IPS DF 6.9 (cell line): ENCODE results near the gene KRTAP10-8.
"Not testable (repeated sequence)": the region's sequence is repeated elsewhere in the genome, so short reads cannot be mapped to it uniquely, and the experiment has no call there.

ENCODE experiments used
- DNase-seq: peaks from one replicate; pipeline ENCODE4 v3.0.0-alpha.2; 2013; ENCODE audit warnings: low read depth, low spot score
- H3K27ac ChIP-seq: one replicate; pipeline ENCODE4 v1.5.1; 2013; ENCODE audit warnings: low read length, control low read depth
- H3K27me3 ChIP-seq: 2 replicates; pipeline ENCODE4 v1.6.1; 2013; ENCODE audit warnings: mild to moderate bottlenecking, low read length; ENCODE audit not compliant: control insufficient read depth, insufficient read depth
- H3K36me3 ChIP-seq: 2 replicates; pipeline ENCODE4 v1.6.1; 2013; ENCODE audit warnings: low read length; ENCODE audit not compliant: control insufficient read depth, insufficient read depth
- H3K4me1 ChIP-seq: 2 replicates; pipeline ENCODE4 v1.6.1; 2013; ENCODE audit warnings: low read length; ENCODE audit not compliant: control insufficient read depth, insufficient read depth
- H3K4me3 ChIP-seq: 2 replicates; pipeline ENCODE4 v1.5.1; 2013; ENCODE audit warnings: mild to moderate bottlenecking, low read length
- H3K9me3 ChIP-seq: 2 replicates; pipeline ENCODE4 v1.6.1; 2013; ENCODE audit warnings: low read length, inconsistent platforms; ENCODE audit not compliant: control insufficient read depth, insufficient read depth
- WGBS: extraction: QIAGEN DNeasy Blood & Tissue Kit; methylation state at CpG from one replicate; pipeline ENCODE4 v1.1.7; 2013; ENCODE audit warnings: mixed read lengths, missing lambda C conversion rate; ENCODE audit not compliant: insufficient read length, insufficient coverage; 5-methylcytosine and 5-hydroxymethylcytosine counted together

KRTAP10-8 gene

DNA sequence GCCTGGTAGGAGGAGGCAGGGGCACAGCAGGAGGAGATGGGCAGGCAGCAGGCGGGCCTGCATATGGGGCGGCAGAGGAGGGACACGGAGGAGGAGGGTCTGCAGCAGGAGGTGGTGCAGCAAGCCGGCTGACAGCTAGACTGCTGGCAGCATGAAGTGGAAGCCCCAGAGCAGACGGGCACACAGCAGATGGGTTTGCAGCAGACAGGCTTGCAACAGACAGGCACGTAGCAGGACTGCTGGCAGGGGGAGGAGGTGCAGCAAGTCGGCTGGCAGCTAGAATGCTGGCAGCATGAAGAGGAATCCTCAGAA is 32.1 kb upstream of the KRTAP10-8 start:
- no CpG with 5 or more reads among the region's 7 CpGs for WGBS
- Histone ChIP-seq H3K27ac (no peak overlapping the region), H3K36me3 (no peaks in the 10 kb centered on the region), H3K4me1 (no peaks in the 10 kb centered on the region), H3K4me3 (no peak overlapping the region; the same call in 1 of the 2 replicates), H3K9me3 (no peaks in the 10 kb centered on the region; the same call in 1 of the 2 replicates), H3K27me3 (no peaks in the 10 kb centered on the region)
- DNase-seq = no peak

DNA sequence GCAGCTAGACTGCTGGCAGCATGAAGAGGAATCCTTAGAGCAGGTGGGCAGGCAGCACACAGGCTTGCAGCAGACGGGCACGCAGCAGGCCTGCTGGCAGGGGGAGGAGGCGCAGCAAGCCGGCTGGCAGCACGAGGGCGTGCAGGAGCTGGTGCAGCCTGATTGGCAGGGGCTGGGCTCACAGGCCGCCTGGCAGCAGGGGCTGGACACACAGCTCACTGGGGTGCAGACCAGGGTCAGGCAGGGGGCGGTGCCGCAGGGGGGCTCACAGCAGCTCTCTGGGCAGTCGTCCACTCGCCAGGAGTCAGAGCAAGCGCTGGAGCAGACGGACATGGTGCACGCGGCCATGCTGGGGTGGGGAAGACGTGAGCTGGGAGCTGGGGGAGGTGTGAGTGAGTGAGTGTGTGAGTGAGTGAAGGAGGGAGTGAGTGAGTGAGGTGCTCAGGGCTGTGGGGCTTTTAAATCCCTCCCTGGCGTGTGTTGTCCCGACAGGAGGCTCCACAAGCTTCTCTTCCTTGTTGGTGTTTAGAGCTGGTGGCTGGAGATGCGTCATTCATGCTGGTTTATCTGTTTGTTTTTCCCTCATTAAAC is 31.6 kb upstream of the KRTAP10-8 start, which contains the start of gene KRTAP10-5:
KRTAP10-5 (minus strand) TSS at position 374 of the 591 bp plus-strand sequence; CDS start at position 348, 26 bp downstream.
- H3K36me3 ChIP-seq, H3K9me3 ChIP-seq, DNase-seq, H3K4me3 ChIP-seq, H3K4me1 ChIP-seq, H3K27me3 ChIP-seq, H3K27ac ChIP-seq: not testable (repeated sequence)
- no CpG with 5 or more reads among the region's 19 CpGs for WGBS

DNA sequence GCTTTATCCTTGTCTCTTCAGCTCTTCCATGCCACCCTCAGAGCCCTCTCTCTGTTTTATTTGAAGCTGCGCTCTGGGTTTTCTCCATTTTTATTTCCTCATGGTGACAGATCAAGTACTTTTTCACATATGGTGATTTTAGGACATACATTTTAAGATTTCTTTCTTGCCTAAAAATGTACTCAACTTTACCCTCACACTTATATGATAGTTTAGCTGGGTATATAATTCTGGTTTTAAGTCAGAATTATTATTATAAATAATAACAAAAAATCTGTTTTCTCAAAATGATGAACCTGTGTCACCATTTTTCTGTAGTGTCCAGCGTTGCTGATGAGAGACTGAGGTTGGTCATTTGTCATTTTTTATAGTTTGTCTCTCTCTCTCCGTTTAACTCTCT is 30.7 kb upstream of the KRTAP10-8 start:
- H3K27ac ChIP-seq = no peak overlapping the region
- H3K9me3 ChIP-seq = no peaks in the 10 kb centered on the region; the same call in 1 of the 2 replicates
- no CpG with 5 or more reads among the region's 3 CpGs for WGBS
- H3K36me3 ChIP-seq = no peaks in the 10 kb centered on the region
- no peaks in the 10 kb centered on the region for H3K27me3 ChIP-seq
- no peak overlapping the region for H3K4me3 ChIP-seq
- no peaks in the 10 kb centered on the region; the same call in 1 of the 2 replicates for H3K4me1 ChIP-seq
- DNase-seq = no peak

DNA sequence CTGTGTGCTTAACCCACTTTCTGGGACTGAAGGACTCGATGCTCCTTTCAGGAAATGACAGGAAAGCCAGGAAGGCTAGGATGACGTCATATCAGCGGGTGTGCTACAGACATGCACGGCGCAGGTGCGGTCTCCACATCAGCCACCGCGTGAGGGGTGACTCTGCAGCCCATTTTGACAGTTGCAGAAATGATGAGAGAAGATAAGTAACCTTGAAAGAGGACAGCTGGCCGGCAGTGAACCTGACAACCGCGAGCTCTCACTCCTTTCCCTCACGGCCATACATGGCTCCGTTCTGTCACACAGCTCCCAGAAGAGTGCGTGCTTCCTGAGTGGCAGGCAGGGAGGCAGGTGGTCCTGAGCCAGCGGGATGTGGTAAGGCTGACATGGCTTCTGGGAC is 29.8 kb upstream of the KRTAP10-8 start:
- no peak overlapping the region for H3K27ac ChIP-seq
- no peak for DNase-seq
- no peaks in the 10 kb centered on the region for H3K27me3 ChIP-seq
- H3K9me3 ChIP-seq = no peaks in the 10 kb centered on the region; the same call in 1 of the 2 replicates
- no peaks in the 10 kb centered on the region; the same call in 1 of the 2 replicates for H3K4me1 ChIP-seq
- no CpG with 5 or more reads among the region's 15 CpGs for WGBS
- no peak overlapping the region for H3K4me3 ChIP-seq
- no peaks in the 10 kb centered on the region for H3K36me3 ChIP-seq

DNA sequence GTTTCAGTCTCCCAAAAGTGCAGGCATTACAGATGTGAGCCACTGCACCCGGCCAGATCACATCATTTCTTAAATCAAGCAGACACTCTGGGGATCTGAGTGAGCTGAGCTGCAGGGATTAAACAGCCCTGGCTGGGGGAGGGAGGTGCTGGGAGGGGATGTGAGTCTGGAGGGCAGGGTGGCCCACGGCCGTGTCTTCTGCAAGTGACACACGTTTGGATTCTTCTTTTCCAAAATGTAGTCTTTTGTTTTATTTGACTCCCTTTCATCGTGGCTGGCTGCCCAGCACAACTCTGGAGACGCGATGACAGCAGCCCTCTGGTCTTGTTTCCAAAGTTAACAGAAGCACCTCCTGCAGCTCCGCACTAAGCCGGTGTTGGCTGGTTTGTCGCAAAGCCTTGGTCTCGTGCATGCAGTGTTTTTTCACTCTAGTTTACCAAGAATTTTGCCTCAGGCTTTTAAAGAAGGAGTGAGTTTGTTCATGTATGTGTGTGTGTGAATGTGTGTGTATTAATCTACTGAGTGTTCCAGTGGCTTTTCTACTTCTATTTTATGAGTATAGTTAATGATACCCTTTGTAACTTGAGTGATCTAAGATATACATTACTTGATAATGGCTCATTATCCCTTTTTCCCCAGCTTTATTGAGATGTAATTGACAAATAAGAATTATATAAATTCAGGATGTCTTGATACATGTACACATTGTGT is 28.6 kb upstream of the KRTAP10-8 start:
- no CpG with 5 or more reads among the region's 11 CpGs for WGBS

DNA sequence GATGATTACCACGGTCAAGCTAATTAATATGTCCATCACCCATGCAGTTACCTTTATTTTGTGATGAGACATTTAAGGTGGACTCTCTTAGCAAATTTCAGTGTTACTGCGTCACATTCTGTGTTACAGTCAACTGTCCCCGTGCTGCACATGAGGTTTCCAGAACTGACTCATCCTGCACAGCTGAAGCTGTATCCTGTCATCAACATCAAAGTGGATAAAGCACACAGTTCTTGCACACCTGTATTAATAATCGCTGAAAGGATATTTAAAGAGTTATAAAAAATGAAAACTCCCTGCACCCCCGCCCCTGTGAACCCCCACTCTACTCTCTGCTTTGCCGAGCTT is 28.1 kb upstream of the KRTAP10-8 start:
- Histone ChIP-seq H3K9me3 (no peaks in the 10 kb centered on the region), H3K27me3 (no peaks in the 10 kb centered on the region), H3K36me3 (no peaks in the 10 kb centered on the region), H3K27ac (no peak overlapping the region), H3K4me1 (no peaks in the 10 kb centered on the region; the same call in 1 of the 2 replicates), H3K4me3 (no peak overlapping the region)
- no peak for DNase-seq
- no CpG with 5 or more reads among the region's 6 CpGs for WGBS

More for the DNA sequence above, 28.6 kb upstream of the KRTAP10-8 start:
- Histone ChIP-seq H3K36me3 (no peaks in the 10 kb centered on the region), H3K9me3 (no peaks in the 10 kb centered on the region), H3K4me1 (no peaks in the 10 kb centered on the region; the same call in 1 of the 2 replicates), H3K27me3 (no peaks in the 10 kb centered on the region), H3K4me3 (no peak overlapping the region), H3K27ac (no peak overlapping the region)
- DNase-seq = no peak

DNA sequence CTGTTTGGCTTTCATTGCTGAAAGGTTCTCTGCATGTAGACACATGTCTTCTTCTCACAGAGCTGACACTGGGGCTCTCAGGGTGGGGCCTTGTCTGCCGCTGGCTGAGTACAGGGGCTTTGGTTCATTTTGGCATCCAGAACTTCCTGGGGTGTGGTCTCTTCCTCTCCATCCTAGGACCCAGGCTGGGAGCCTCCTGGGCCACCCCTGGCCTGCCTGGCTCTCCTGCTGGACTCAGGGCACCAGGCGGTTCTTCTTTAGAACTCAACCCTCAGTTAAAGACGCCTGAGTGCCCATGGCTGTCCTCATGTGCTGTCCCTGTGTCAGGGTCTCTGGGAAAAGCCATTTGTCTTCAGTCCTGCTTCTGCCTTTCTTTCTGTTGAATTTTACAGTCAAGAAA is 26.0 kb upstream of the KRTAP10-8 start:
- Histone ChIP-seq H3K27me3 (no peaks in the 10 kb centered on the region), H3K27ac (no peak overlapping the region), H3K4me1 (no peaks in the 10 kb centered on the region; the same call in 1 of the 2 replicates), H3K9me3 (no peaks in the 10 kb centered on the region), H3K4me3 (no peak overlapping the region), H3K36me3 (no peaks in the 10 kb centered on the region)
- no peak for DNase-seq
- no CpG with 5 or more reads among the region's 3 CpGs for WGBS

DNA sequence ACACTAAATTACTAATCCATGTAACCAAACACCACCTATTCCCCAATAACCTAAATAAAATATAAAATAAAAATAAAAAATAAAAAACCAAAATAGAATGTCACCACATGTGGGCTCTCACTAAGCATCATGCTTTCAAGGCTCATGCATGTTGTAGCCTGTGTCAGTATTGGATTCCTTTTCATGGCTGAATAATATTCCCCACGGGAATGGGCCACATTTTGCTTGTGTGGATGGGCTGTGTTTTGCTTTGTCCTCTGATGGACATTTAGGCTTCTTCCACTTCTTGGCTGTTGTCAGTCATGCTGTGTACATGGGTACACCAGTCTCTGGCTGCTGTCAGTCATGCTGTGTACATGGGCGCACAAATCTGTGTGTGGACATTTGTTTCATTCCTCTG is 22.8 kb upstream of the KRTAP10-8 start:
- no peaks in the 10 kb centered on the region for H3K36me3 ChIP-seq
- no CpG with 5 or more reads among the region's 2 CpGs for WGBS
- H3K4me1 ChIP-seq = peaks cover 7% of the 10 kb centered on the region
- H3K27me3 ChIP-seq = no peaks in the 10 kb centered on the region
- no peaks in the 10 kb centered on the region for H3K9me3 ChIP-seq
- no peak overlapping the region for H3K27ac ChIP-seq
- no peak for DNase-seq
- H3K4me3 ChIP-seq = no peak overlapping the region

DNA sequence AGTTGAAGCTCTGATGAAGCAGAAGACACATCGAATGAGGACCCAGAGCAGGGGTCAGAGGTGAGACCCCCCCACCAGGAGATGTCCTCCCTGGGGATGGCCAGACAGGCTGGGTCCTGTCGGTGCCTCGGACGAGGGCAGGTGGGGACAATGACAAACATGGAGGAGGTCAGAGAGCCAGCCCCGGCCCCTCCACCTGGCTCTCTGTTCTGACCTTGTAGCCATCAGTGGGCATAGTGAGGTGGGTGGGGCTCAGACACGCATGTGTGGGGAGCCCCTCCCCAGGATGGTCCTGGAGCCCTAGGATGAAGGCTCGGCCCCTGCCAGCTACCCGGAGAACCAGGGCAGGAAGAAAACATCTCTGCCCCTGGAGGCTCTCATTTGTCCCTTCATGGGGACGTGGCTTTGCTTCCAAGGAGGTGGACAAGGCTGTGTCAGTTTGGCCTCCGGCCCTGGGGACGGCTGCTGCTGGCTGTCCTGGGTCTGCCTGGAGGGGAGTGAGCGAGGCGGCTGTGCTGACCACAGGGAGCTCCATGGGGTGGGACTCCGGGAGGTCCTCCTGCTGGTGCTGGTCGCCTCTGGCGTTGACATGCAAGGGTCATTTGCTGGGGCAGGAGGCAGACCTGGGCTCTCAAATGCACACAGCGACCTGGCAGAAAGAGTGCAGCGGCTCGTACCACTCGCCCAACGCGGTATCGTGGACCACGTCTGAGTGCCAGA is 22.1 kb upstream of the KRTAP10-8 start:
- DNase-seq = no peak
- Histone ChIP-seq H3K36me3 (no peaks in the 10 kb centered on the region), H3K9me3 (no peaks in the 10 kb centered on the region), H3K4me1 (peaks cover 7% of the 10 kb centered on the region), H3K4me3 (no peak overlapping the region), H3K27ac (no peak overlapping the region), H3K27me3 (no peaks in the 10 kb centered on the region)
- no CpG with 5 or more reads among the region's 24 CpGs for WGBS

DNA sequence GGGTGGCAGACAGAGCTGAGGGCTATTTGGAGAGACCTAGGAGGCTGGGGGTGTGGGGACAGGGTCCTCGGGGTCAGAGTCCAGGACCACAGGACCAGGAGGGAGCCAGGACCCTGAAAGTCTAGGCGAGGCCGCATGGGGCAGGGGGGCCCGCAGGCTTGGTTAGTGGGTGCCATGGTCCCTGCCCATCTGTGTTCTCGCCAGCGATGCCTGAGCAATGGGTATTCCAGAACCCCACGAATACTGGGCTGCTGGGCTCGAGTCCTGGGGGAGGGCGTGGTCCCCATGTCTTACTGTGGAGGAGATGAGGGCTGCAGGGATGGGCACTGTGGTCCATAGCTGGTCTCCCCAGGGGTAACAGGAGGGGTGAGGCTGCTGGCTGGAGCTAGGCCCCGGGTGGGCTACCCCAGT is 21.6 kb upstream of the KRTAP10-8 start:
- H3K9me3 ChIP-seq = no peaks in the 10 kb centered on the region
- H3K27ac ChIP-seq = no peak overlapping the region
- H3K4me1 ChIP-seq = peaks cover 7% of the 10 kb centered on the region
- no peak for DNase-seq
- no CpG with 5 or more reads among the region's 10 CpGs for WGBS
- H3K27me3 ChIP-seq = no peaks in the 10 kb centered on the region
- no peaks in the 10 kb centered on the region for H3K36me3 ChIP-seq
- H3K4me3 ChIP-seq = no peak overlapping the region
